ENCODE measurements around the gene ANO6. TPM values are rescaled to one million over a fixed set of nuclear protein-coding genes. Genes with fewer than 3 reads are reported as not detected.

ANO6 gene
- total RNA-seq, 1 experiment from 2014 or later = 18.1 TPM

- H3K9me2 ChIP-seq (replicated peaks; ENCODE audit: low read length) = no peaks in the 10 kb centered on the region
- no peaks in the 10 kb centered on the region for H3K27me3 ChIP-seq (ENCODE audit: low read length)
- peak overlapping the region; percentile 9; the same call in 1 of the 2 replicates for H3K4me3 ChIP-seq (ENCODE audit: low read length)
- ChIA-PET CTCF (interaction anchor here (1.0 kb wide), 1 partner anchor 496 kb away, joined by 4 read pairs; no protein-coding TSS in a partner anchor), POLR2A (ENCODE audit: unreplicated experiment) (no interaction called here)
- peak overlapping the region; percentile 39 for H3K9ac ChIP-seq (ENCODE audit: low read length)
- no peaks in the 10 kb centered on the region for H4K20me1 ChIP-seq (ENCODE audit: low read length)
- DNase-seq (peak; percentile 81), ATAC-seq (peak; percentile 9)
- H2AFZ ChIP-seq (ENCODE audit: low read length) = no peak overlapping the region
- H3K27ac ChIP-seq (ENCODE audit: low read length) = peak overlapping the region; percentile 90
- TF ChIP-seq EZH2 (IDR thresholded peaks at IDR 0.05; ENCODE audit: low read length, unreplicated experiment) (no peak), EZH2phosphoT487 (IDR thresholded peaks at IDR 0.05; ENCODE audit: borderline replicate concordance, low read length) (no peak), CTCF (conservative IDR thresholded peaks at IDR 0.05; ENCODE audit: low read depth, low read length) (no peak)
- H3K36me3 ChIP-seq (ENCODE audit: low read depth, low read length) = no peaks in the 10 kb centered on the region
- peaks cover 54% of the 10 kb centered on the region for H3K4me1 ChIP-seq (ENCODE audit: insufficient read depth, low read length)
- H3K4me2 ChIP-seq (ENCODE audit: low read length) = peak overlapping the region; percentile 70
- H3F3A ChIP-seq (ENCODE audit: low read length, unreplicated experiment) = peaks cover 25% of the 10 kb centered on the region
- intact Hi-C loops (cut with micrococcal nuclease) = loop anchor here (1.0 to 5.0 kb wide), 2 partner anchors 14 to 49 kb away; no protein-coding TSS in a partner anchor
- H3K79me2 ChIP-seq (ENCODE audit: low read length) = peaks cover 42% of the 10 kb centered on the region
- no TSS peak for BruUV-seq (replicated peaks)
- no peaks in the 10 kb centered on the region for H3K9me3 ChIP-seq (ENCODE audit: low read length)
These were observed 15.7 kb downstream of the ANO6 start for GRCh38 chr12:45231515-45232145.

- ATAC-seq (no peak), DNase-seq (no peak)
- BruUV-seq (replicated peaks) = no TSS peak
- no peak overlapping the region for H2AFZ ChIP-seq (ENCODE audit: low read length)
- peak overlapping the region; percentile 70 for H3K4me2 ChIP-seq (ENCODE audit: low read length)
- H3K79me2 ChIP-seq (ENCODE audit: low read length) = peaks cover 40% of the 10 kb centered on the region
- no peaks in the 10 kb centered on the region for H3K9me3 ChIP-seq (ENCODE audit: low read length)
- H3K27ac ChIP-seq (ENCODE audit: low read length) = peak overlapping the region; percentile 90
- no peaks in the 10 kb centered on the region for H3K27me3 ChIP-seq (ENCODE audit: low read length)
- peak overlapping the region; percentile 39 for H3K9ac ChIP-seq (ENCODE audit: low read length)
- no peaks in the 10 kb centered on the region for H3K36me3 ChIP-seq (ENCODE audit: low read depth, low read length)
- H3K4me1 ChIP-seq (ENCODE audit: insufficient read depth, low read length) = peaks cover 54% of the 10 kb centered on the region
- peak overlapping the region; percentile 8; the same call in 1 of the 2 replicates for H3K4me3 ChIP-seq (ENCODE audit: low read length)
- CTCF ChIA-PET = interaction anchor here (0.5 to 1.0 kb wide), 2 partner anchors 299 to 496 kb away, joined by 3 to 4 read pairs; no protein-coding TSS in a partner anchor
- intact Hi-C loops (cut with micrococcal nuclease) = loop anchor here (1.0 to 5.0 kb wide), 2 partner anchors 15 to 50 kb away; no protein-coding TSS in a partner anchor
- no peak for TF ChIP-seq EZH2phosphoT487 (IDR thresholded peaks at IDR 0.05; ENCODE audit: borderline replicate concordance, low read length)
- no peak for TF ChIP-seq EZH2 (IDR thresholded peaks at IDR 0.05; ENCODE audit: low read length, unreplicated experiment)
- TF ChIP-seq CTCF (conservative IDR thresholded peaks at IDR 0.05; ENCODE audit: low read depth, low read length) = no peak
- H3K9me2 ChIP-seq (replicated peaks; ENCODE audit: low read length) = no peaks in the 10 kb centered on the region
- no peaks in the 10 kb centered on the region for H4K20me1 ChIP-seq (ENCODE audit: low read length)
- peaks cover 25% of the 10 kb centered on the region for H3F3A ChIP-seq (ENCODE audit: low read length, unreplicated experiment)
- POLR2A ChIA-PET (ENCODE audit: unreplicated experiment) = no interaction called here
These were observed 16.4 kb downstream of the ANO6 start for GRCh38 chr12:45232146-45232755.

All from PC-3 (cell line).